Smooth muscle cell (in vitro differentiated cells): ENCODE data around the gene AKTIP. TPM values are rescaled to one million over a fixed set of nuclear protein-coding genes. Genes with fewer than 3 reads are reported as not detected.

ENCODE experiments used
- DNase-seq: peaks from one replicate; lab custom pipeline; 2025; ENCODE audit not compliant: unreplicated experiment; lab: John Stamatoyannopoulos, UW
- H2AFZ ChIP-seq: fragments of 200-600 bp; sonication (generic); 2 replicates; pipeline ENCODE4 v1.6.0; 2016; ENCODE audit warnings: antibody characterized with exemption, low read depth, mild to moderate bottlenecking
- H3F3A ChIP-seq: fragments of 200-600 bp; sonication (generic); 2 replicates; pipeline ENCODE4 v1.6.0; 2017; ENCODE audit warnings: antibody characterized with exemption, low read depth
- H3K27ac ChIP-seq: fragments of 200-600 bp; sonication (generic); 2 replicates; pipeline ENCODE4 v1.5.1; 2016; ENCODE audit warnings: low read depth, mild to moderate bottlenecking
- H3K27me3 ChIP-seq: fragments of 200-600 bp; sonication (generic); 2 replicates; pipeline ENCODE4 v1.6.1; 2016; ENCODE audit warnings: low read depth, mild to moderate bottlenecking
- H3K36me3 ChIP-seq: fragments of 200-600 bp; sonication (generic); 2 replicates; pipeline ENCODE4 v1.5.1; 2016; ENCODE audit warnings: low read depth
- H3K4me1 ChIP-seq: fragments of 200-600 bp; sonication (generic); 2 replicates; pipeline ENCODE4 v1.5.1; 2016; ENCODE audit warnings: low read depth
- H3K4me2 ChIP-seq: fragments of 200-600 bp; sonication (generic); 2 replicates; pipeline ENCODE4 v1.6.0; 2016; ENCODE audit warnings: mild to moderate bottlenecking
- H3K4me3 ChIP-seq: fragments of 200-600 bp; sonication (generic); 2 replicates; pipeline ENCODE4 v1.5.1; 2016; ENCODE audit warnings: mild to moderate bottlenecking
- H3K79me2 ChIP-seq: fragments of 200-600 bp; sonication (generic); 2 replicates; pipeline ENCODE4 v1.6.0; 2016; ENCODE audit warnings: low read depth, mild to moderate bottlenecking
- H3K9ac ChIP-seq: fragments of 200-600 bp; sonication (generic); 2 replicates; pipeline ENCODE4 v1.6.0; 2016; ENCODE audit warnings: low read depth
- H3K9me3 ChIP-seq: fragments of 200-600 bp; sonication (generic); replicated peaks from 2 replicates; pipeline ENCODE4 v1.5.1; 2016; ENCODE audit warnings: low read depth
- H4K20me1 ChIP-seq: fragments of 200-600 bp; sonication (generic); 2 replicates; pipeline ENCODE4 v1.6.0; 2016; ENCODE audit warnings: low read depth
- WGBS: methylation state at CpG from one replicate; pipeline ENCODE4 v1.1.7; 2016; ENCODE audit warnings: low lambda C conversion rate; 5-methylcytosine and 5-hydroxymethylcytosine counted together
- polyA plus RNA-seq: library from polyadenylated mRNA; unstranded; fragments of >200 nt; fragmentation: Nextera tagmentation; extraction: Ambion mirVana; gene quantifications from 2 replicates; pipeline ENCODE4 v1.2.1, GENCODE V29; 2016
- total RNA-seq: library from RNA; depleted of rRNA; stranded (reverse); fragments of >200 nt; gene quantifications from 2 replicates; pipeline ENCODE4 v1.2.3, GENCODE V29; 2014
- TF ChIP-seq, protein P1 (sequence below): fragments of 200-600 bp; sonication (generic); IDR thresholded peaks from 2 replicates; pipeline ENCODE4 v1.5.1; 2017; ENCODE audit warnings: borderline replicate concordance, mild to moderate bottlenecking, antibody characterized with exemption; ENCODE audit not compliant: insufficient read depth, poor library complexity, severe bottlenecking

AKTIP gene
- total and polyA plus RNA-seq, 2 experiments from 2014 or later, result 14.1 to 24.3 TPM

DNA sequence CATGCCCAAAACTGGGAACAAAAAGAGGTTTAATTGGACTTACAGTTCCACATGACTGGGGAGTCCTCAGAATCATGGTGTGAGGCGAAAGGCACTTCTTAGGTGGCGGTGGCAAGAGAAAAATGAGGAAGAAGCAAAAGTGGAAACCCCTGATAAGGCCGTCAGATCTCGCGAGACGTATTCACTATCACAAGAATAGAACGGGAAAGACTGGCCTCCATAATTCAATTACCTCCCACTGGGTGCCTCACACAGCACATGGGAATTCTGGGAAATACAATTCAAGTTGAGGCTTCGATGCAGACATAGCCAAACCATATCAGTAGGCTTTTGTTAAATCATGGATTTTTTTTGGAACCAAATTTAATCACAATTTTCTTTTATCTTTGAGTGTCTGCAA lies 44.4 kb downstream of the AKTIP start:
- Histone ChIP-seq H3K36me3 (peaks cover 3% of the 10 kb centered on the region), H3K4me2 (no peak overlapping the region), H3K4me3 (no peak overlapping the region), H3F3A (no peaks in the 10 kb centered on the region), H3K4me1 (no peaks in the 10 kb centered on the region), H3K9ac (no peak overlapping the region), H3K9me3 (no peaks in the 10 kb centered on the region), H4K20me1 (no peaks in the 10 kb centered on the region), H2AFZ (no peak overlapping the region), H3K79me2 (no peaks in the 10 kb centered on the region), H3K27ac (no peak overlapping the region), H3K27me3 (no peaks in the 10 kb centered on the region)
- no peak for DNase-seq
- TF ChIP-seq, protein P1, sequence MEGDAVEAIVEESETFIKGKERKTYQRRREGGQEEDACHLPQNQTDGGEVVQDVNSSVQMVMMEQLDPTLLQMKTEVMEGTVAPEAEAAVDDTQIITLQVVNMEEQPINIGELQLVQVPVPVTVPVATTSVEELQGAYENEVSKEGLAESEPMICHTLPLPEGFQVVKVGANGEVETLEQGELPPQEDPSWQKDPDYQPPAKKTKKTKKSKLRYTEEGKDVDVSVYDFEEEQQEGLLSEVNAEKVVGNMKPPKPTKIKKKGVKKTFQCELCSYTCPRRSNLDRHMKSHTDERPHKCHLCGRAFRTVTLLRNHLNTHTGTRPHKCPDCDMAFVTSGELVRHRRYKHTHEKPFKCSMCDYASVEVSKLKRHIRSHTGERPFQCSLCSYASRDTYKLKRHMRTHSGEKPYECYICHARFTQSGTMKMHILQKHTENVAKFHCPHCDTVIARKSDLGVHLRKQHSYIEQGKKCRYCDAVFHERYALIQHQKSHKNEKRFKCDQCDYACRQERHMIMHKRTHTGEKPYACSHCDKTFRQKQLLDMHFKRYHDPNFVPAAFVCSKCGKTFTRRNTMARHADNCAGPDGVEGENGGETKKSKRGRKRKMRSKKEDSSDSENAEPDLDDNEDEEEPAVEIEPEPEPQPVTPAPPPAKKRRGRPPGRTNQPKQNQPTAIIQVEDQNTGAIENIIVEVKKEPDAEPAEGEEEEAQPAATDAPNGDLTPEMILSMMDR, result no peak
- 93% methylated on average over 8 of the region's 8 CpGs for WGBS

DNA sequence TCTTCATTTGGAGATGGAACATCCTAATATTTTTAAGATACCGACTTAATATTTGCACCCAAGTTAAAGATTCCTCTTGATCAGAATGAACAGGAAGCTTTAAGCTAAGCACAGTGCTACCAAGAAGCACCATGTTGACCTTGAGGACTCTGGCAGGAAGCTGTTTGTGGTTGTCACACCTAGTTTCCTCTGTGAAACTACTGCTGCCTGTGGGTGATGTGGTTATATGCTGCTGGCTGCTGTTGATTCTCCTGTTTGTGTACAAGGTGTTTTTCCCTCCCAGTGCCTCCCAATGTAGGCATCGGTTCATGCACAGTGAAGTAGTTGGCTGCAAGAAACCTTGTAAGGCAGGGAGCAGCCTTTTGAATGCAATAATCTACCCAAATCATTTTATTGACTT lies 45.3 kb downstream of the AKTIP start:
- H2AFZ ChIP-seq, result no peak overlapping the region
- H3K36me3 ChIP-seq, result peaks cover 6% of the 10 kb centered on the region

DNA sequence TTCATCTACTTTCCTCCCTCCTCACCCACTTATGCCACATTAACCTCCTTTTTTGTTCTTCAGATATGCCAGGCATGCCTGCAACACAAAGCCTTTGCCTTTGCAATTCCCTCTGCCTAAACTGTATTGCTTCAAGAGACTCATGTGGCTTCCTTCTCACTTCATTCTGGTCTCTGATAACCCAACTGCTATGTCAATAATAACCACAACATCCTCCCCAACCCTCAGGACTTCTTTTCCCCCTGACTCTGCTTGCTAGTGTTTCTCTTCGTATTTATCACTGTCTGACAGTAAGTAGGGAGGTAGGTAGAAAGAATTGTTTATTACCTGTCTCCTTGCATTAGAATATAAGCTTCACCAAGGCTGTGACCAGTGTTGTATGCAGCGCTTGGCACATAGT lies 46.4 kb downstream of the AKTIP start:
- peaks cover 6% of the 10 kb centered on the region for H3K36me3 ChIP-seq

More for the DNA sequence above, 45.3 kb downstream of the AKTIP start:
- H3K27me3 ChIP-seq, result no peaks in the 10 kb centered on the region
- H4K20me1 ChIP-seq, result no peaks in the 10 kb centered on the region
- DNase-seq, result no peak
- no peaks in the 10 kb centered on the region for H3F3A ChIP-seq
- no peak overlapping the region for H3K4me2 ChIP-seq
- no peak overlapping the region for H3K4me3 ChIP-seq
- H3K27ac ChIP-seq, result no peak overlapping the region
- H3K9me3 ChIP-seq, result no peaks in the 10 kb centered on the region
- H3K9ac ChIP-seq, result no peak overlapping the region
- no peaks in the 10 kb centered on the region for H3K79me2 ChIP-seq
- TF ChIP-seq, protein P1, result no peak
- H3K4me1 ChIP-seq, result no peaks in the 10 kb centered on the region
- 95% methylated on average over 2 of the region's 2 CpGs for WGBS

DNA sequence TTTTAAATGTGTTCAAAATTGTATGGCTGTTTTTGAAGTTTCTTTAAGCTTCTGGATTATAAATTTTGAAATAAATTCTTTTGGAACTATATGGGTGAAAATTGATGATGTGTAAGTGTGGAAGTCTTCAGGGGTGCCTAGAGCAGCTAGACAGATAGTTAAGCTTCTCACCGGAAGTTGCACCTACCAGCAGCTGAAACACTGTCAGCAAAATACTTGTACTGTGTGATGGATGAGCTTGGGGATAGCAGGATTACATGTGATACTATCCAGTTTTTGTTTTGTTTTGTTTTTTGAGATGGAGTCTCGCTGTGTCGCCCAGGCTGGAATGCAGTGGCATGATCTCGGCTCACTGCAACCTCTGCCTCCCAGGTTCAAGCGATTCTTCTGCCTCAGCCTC lies 49.1 kb downstream of the AKTIP start:
- no peaks in the 10 kb centered on the region for H3K79me2 ChIP-seq
- H3K4me2 ChIP-seq, result no peak overlapping the region
- H3K9ac ChIP-seq, result no peak overlapping the region
- H3K27me3 ChIP-seq, result no peaks in the 10 kb centered on the region
- H3K4me3 ChIP-seq, result no peak overlapping the region
- no peaks in the 10 kb centered on the region for H4K20me1 ChIP-seq
- no peak overlapping the region for H2AFZ ChIP-seq
- 97% methylated on average over 5 of the region's 5 CpGs for WGBS
- TF ChIP-seq, protein P1, result no peak
- H3K4me1 ChIP-seq, result no peaks in the 10 kb centered on the region
- no peak for DNase-seq
- H3K9me3 ChIP-seq, result no peaks in the 10 kb centered on the region
- no peak overlapping the region for H3K27ac ChIP-seq
- H3F3A ChIP-seq, result no peaks in the 10 kb centered on the region
- H3K36me3 ChIP-seq, result peaks cover 6% of the 10 kb centered on the region

More for the DNA sequence above, 46.4 kb downstream of the AKTIP start:
- Histone ChIP-seq H3K27ac (no peak overlapping the region), H3K9me3 (no peaks in the 10 kb centered on the region), H3K27me3 (no peaks in the 10 kb centered on the region), H3K4me1 (no peaks in the 10 kb centered on the region), H3K79me2 (no peaks in the 10 kb centered on the region), H3K9ac (no peak overlapping the region), H3F3A (no peaks in the 10 kb centered on the region), H3K4me2 (no peak overlapping the region), H4K20me1 (no peaks in the 10 kb centered on the region), H3K4me3 (no peak overlapping the region), H2AFZ (no peak overlapping the region)
- 98% methylated on average over 2 of the region's 2 CpGs for WGBS
- no peak for DNase-seq
- TF ChIP-seq, protein P1, result no peak
